Common myeloid progenitor, CD34-positive (primary cell): ENCODE measurements around the gene APPL1.

ENCODE experiments used
- CTCF ChIA-PET: fragments of 350-600 bp; sonication (Branson Sonifier 250); formaldehyde crosslinking; loops from one replicate; lab custom pipeline; 2021; ENCODE audit warnings: antibody characterized with exemption; lab: Charles Lee
- POLR2A ChIA-PET: fragments of 350-600 bp; sonication (Branson Sonifier 250); formaldehyde crosslinking; loops from one replicate; lab custom pipeline; 2021; ENCODE audit warnings: antibody characterized with exemption; lab: Charles Lee
- DNase-seq, 3 donors: peaks; one replicate each; pipeline versions ENCODE4 v3.0.0 to v3.0.0-alpha.2; 2013
- H3K27ac ChIP-seq, 2 experiments: 1 replicate in 1 of 2; 2 replicates in 1 of 2; pipeline ENCODE4 v1.7.0; 2013; ENCODE audit warnings: inconsistent platforms in 2 of 2, low read length in 2 of 2, mild to moderate bottlenecking in 2 of 2, low read depth in 1 of 2, moderate library complexity in 1 of 2; ENCODE audit not compliant: severe bottlenecking in 2 of 2, insufficient read depth in 1 of 2, poor library complexity in 1 of 2
- H3K27me3 ChIP-seq, 5 experiments: replicated peaks in 2 of 5; 1 replicate in 3 of 5; 2 replicates in 2 of 5; pipeline versions ENCODE4 v1.6.1 to v1.7.0; 2013; ENCODE audit warnings: low read length in 4 of 5, mild to moderate bottlenecking in 2 of 5, moderate library complexity in 2 of 5, inconsistent platforms in 1 of 5; ENCODE audit not compliant: insufficient read depth in 5 of 5, control insufficient read depth in 4 of 5
- H3K36me3 ChIP-seq, 4 experiments: 1 replicate in 2 of 4; 2 replicates in 2 of 4; pipeline versions ENCODE4 v1.6.1 to v1.7.0; 2013; ENCODE audit warnings: low read length in 3 of 4, control low read depth in 1 of 4, mild to moderate bottlenecking in 1 of 4; ENCODE audit not compliant: control insufficient read depth in 4 of 4, insufficient read depth in 4 of 4
- H3K4me1 ChIP-seq, 4 experiments: 1 replicate in 3 of 4; 2 replicates in 1 of 4; pipeline versions ENCODE4 v1.6.1 to v1.7.1; 2013; ENCODE audit warnings: low read length in 3 of 4, mild to moderate bottlenecking in 3 of 4, control low read depth in 1 of 4, inconsistent platforms in 1 of 4, moderate library complexity in 1 of 4; ENCODE audit not compliant: control insufficient read depth in 4 of 4, insufficient read depth in 4 of 4; ENCODE audit errors: control extremely low read depth in 1 of 4
- H3K4me3 ChIP-seq, 7 experiments: 1 replicate in 4 of 7; 2 replicates in 3 of 7; pipeline versions ENCODE4 v1.5.1 to v1.7.0; 2013; ENCODE audit warnings: mild to moderate bottlenecking in 7 of 7, low read length in 6 of 7, moderate library complexity in 6 of 7, inconsistent platforms in 2 of 7, low read depth in 2 of 7, control low read depth in 1 of 7; ENCODE audit not compliant: insufficient read depth in 4 of 7, control insufficient read depth in 1 of 7; ENCODE audit errors: extremely low read depth in 1 of 7
- H3K9me3 ChIP-seq, 5 experiments: 1 replicate in 4 of 5; 2 replicates in 1 of 5; pipeline versions ENCODE4 v1.6.1 to v1.7.1; 2013; ENCODE audit warnings: low read length in 4 of 5, mild to moderate bottlenecking in 2 of 5, inconsistent platforms in 1 of 5, low read depth in 1 of 5, moderate library complexity in 1 of 5; ENCODE audit not compliant: control insufficient read depth in 4 of 5, insufficient read depth in 2 of 5; ENCODE audit errors: control extremely low read depth in 1 of 5
- WGBS: methylation state at CpG from one replicate; pipeline ENCODE4 v1.1.5; 2013; ENCODE audit not compliant: insufficient coverage; 5-methylcytosine and 5-hydroxymethylcytosine counted together

Gene APPL1

GRCh38 chr3:57206423-57206822, 21.1 kb upstream of the APPL1 start:
- Histone ChIP-seq H3K9me3 (no peaks in the 10 kb centered on the region), H3K36me3 (no peaks in the 10 kb centered on the region), H3K4me1 (no peaks in the 10 kb centered on the region), H3K27me3 (no peaks in the 10 kb centered on the region), H3K27ac (no peak overlapping the region), H3K4me3 (no peak overlapping the region)
- DNase-seq = no peak
- ChIA-PET CTCF (interaction anchor here (1.1 kb wide), 1 partner anchor 9 kb away, joined by 3 read pairs; no protein-coding TSS in a partner anchor), POLR2A (interaction anchor here (0.7 kb wide), 1 partner anchor 47 kb away, joined by 4 read pairs; no protein-coding TSS in a partner anchor)
- 80% methylated on average over 1 of the region's 2 CpGs for WGBS

- CTCF ChIA-PET = interaction anchor here (1.0 to 1.6 kb wide), 7 partner anchors 10 to 226 kb away, joined by 3 to 5 read pairs (median 3); partner anchors contain the start of gene HESX1
- no peak overlapping the region for H3K4me3 ChIP-seq
- POLR2A ChIA-PET = no interaction called here
- H3K36me3 ChIP-seq = no peaks in the 10 kb centered on the region
- no peak overlapping the region for H3K27ac ChIP-seq
- peaks cover 0 to 22% (median 12%) of the 10 kb centered on the region in 4 experiments for H3K4me1 ChIP-seq
- WGBS = no CpG with 5 or more reads among the region's 2 CpGs
- H3K27me3 ChIP-seq = no peaks in the 10 kb centered on the region
- H3K9me3 ChIP-seq = no peaks in the 10 kb centered on the region
- DNase-seq = no peak
Measured at GRCh38 chr3:57221883-57222282, 5.6 kb upstream of the APPL1 start.

- DNase-seq = no peak
- H3K36me3 ChIP-seq = no peaks in the 10 kb centered on the region
- peak overlapping the region in 1 of 7 experiments; percentile 4 for H3K4me3 ChIP-seq
- no peaks in the 10 kb centered on the region for H3K27me3 ChIP-seq
- H3K9me3 ChIP-seq = no peaks in the 10 kb centered on the region
- ChIA-PET POLR2A (no interaction called here), CTCF (no interaction called here)
- peaks cover 3 to 40% (median 25%) of the 10 kb centered on the region in 4 experiments for H3K4me1 ChIP-seq
- no peak overlapping the region for H3K27ac ChIP-seq
- WGBS = 20% methylated on average over 1 of the region's 4 CpGs
Measured at GRCh38 chr3:57224856-57225255, 2.7 kb upstream of the APPL1 start.

DNA sequence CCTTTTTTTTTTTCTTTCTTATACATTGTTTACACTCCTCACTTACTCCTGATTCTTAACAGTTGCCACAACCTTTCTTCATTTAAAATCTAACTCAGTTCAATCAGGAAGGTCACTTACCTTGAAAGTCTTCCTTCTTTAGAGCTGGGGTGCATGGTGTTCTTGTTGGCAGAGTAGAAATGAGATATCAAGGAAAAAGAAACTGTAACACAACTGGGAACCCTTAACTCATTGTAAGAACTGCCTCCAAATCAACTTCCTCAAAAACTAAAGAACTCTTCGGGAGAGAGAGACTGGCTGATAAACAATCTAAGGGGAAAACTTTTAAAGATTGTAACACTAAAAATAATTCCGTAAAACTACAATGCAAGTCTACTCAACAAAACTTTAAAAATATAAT, 1.4 kb upstream of the APPL1 start:
- ChIA-PET POLR2A (no interaction called here), CTCF (interaction anchor here (0.8 to 1.3 kb wide), 2 partner anchors 17 to 55 kb away, joined by 3 read pairs; no protein-coding TSS in a partner anchor)
- H3K4me3 ChIP-seq = peak overlapping the region in 5 of 7 experiments; percentile 4 to 97 (median 27)
- peak in 2 of 3 donors; percentile 42 to 56 for DNase-seq
- H3K4me1 ChIP-seq = peaks cover 3 to 44% (median 27%) of the 10 kb centered on the region in 4 experiments
- no CpG with 5 or more reads among the region's 2 CpGs for WGBS
- no peaks in the 10 kb centered on the region for H3K27me3 ChIP-seq
- H3K9me3 ChIP-seq = no peaks in the 10 kb centered on the region
- peak overlapping the region in 1 of 2 experiments; percentile 81 for H3K27ac ChIP-seq
- no peaks in the 10 kb centered on the region for H3K36me3 ChIP-seq

DNA sequence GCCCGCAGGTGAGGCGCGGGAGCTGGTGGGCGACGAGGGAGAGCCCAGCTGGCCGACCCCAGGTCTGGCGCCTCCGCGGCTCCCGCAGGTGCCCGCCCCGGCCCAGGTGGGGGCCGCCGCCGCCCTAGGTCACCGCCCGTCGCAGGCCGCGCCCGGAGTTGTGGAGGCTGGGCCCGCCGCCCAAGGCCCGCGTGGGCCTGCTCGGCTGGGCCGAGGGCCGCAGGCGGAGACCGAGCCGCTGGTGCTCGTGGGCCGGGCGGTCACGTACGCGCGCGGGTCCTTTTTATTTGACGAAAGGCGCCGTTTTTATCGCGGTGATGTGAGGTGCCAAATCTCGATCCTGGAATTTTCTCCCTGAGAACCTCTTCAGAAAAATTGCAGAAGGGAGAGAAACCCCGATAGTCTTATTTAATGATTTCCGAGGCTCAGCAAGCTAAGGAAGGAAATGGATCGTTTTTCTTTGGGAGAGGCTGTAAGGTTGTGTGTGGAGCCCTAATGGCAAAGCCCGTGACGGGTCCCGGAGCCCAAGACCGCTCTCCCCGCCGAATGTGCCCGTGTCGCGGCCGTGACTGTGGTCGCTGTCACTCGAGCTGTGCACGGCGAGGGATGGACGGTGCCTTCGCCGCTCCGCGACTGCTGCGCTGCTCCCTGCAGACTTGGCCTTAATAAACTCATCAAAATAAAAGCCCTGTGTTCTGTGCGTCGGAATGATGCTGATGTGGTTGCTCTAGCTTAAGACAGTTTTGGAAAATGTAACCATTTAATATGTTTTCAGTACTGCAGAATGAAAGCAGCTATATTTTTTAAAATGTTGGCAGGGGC, 612 bp downstream of the APPL1 start:
- under 1% methylated on average over 57 of the region's 70 CpGs for WGBS
- CTCF ChIA-PET = no interaction called here
- H3K27ac ChIP-seq = peak overlapping the region; percentile 58 to 76
- POLR2A ChIA-PET = interaction anchor here (0.6 kb wide), 2 partner anchors 854 to 989 kb away, joined by 4 to 5 read pairs; no protein-coding TSS in a partner anchor
- no peaks in the 10 kb centered on the region for H3K27me3 ChIP-seq
- peaks cover 0 to 3% (median 0%) of the 10 kb centered on the region in 4 experiments for H3K36me3 ChIP-seq
- no peaks in the 10 kb centered on the region for H3K9me3 ChIP-seq
- H3K4me3 ChIP-seq = peak overlapping the region; percentile 77 to 97 (median 89)
- peaks cover 3 to 46% (median 27%) of the 10 kb centered on the region in 4 experiments for H3K4me1 ChIP-seq
- DNase-seq = peak; percentile 40 to 77 (median 68)

GRCh38 chr3:57230006-57230405, 2.5 kb downstream of the APPL1 start:
- ChIA-PET POLR2A (no interaction called here), CTCF (no interaction called here)
- Histone ChIP-seq H3K4me1 (peaks cover 3 to 46% (median 25%) of the 10 kb centered on the region in 4 experiments), H3K27me3 (no peaks in the 10 kb centered on the region), H3K36me3 (peaks cover 0 to 3% (median 0%) of the 10 kb centered on the region in 4 experiments), H3K9me3 (no peaks in the 10 kb centered on the region), H3K4me3 (peak overlapping the region in 2 of 7 experiments; percentile 2 to 24), H3K27ac (no peak overlapping the region)
- DNase-seq = peak in 2 of 3 donors; percentile 23 to 27
- WGBS = 83% methylated on average over 2 of the region's 2 CpGs

GRCh38 chr3:57233799-57234198, 6.3 kb downstream of the APPL1 start:
- Histone ChIP-seq H3K27me3 (no peaks in the 10 kb centered on the region), H3K4me1 (peaks cover 0 to 22% (median 9%) of the 10 kb centered on the region in 4 experiments), H3K9me3 (no peaks in the 10 kb centered on the region), H3K27ac (no peak overlapping the region), H3K4me3 (no peak overlapping the region), H3K36me3 (peaks cover 5 to 11% (median 9%) of the 10 kb centered on the region in 4 experiments)
- POLR2A ChIA-PET = no interaction called here
- no peak for DNase-seq
- no CpG with 5 or more reads among the region's 2 CpGs for WGBS
- CTCF ChIA-PET = interaction anchor here (1.1 to 1.4 kb wide), 2 partner anchors 11 to 12 kb away, joined by 4 read pairs; no protein-coding TSS in a partner anchor
